Vagina (tissue), 2 donors: ENCODE measurements around the gene TGFB2. TPM values are rescaled to one million over a fixed set of nuclear protein-coding genes. Genes with fewer than 3 reads are reported as not detected.

Experiments used
- DNase-seq, 2 donors: peaks; one replicate each; pipeline ENCODE4 v3.0.0-alpha.2; 2017; ENCODE audit errors: extremely low spot score in 2 of 2
- H3K27ac ChIP-seq: fragments of 200-600 bp; sonication (generic); one replicate; pipeline ENCODE4 v1.5.1; 2019
- H3K27me3 ChIP-seq: fragments of 200-600 bp; sonication (generic); one replicate; pipeline ENCODE4 v1.5.1; 2019
- H3K36me3 ChIP-seq, 2 donors: fragments of 200-600 bp; sonication (generic); one replicate each; pipeline ENCODE4 v1.5.1; 2017 to 2019
- H3K4me1 ChIP-seq: fragments of 200-600 bp; sonication (generic); one replicate; pipeline ENCODE4 v1.5.1; 2019
- H3K4me3 ChIP-seq, 2 donors: fragments of 200-600 bp; sonication (generic); 1 replicate in 1 of 2; 2 replicates in 1 of 2; pipeline ENCODE4 v1.5.1; 2016 to 2019
- H3K9me3 ChIP-seq: fragments of 200-600 bp; sonication (generic); one replicate; pipeline ENCODE4 v1.5.1; 2019
- POLR2A ChIP-seq, 2 donors: fragments of 450-650 bp; IDR thresholded peaks; one replicate each; pipeline ENCODE4 v1.6.1; 2017; ENCODE audit warnings: antibody characterized with exemption in 2 of 2, mild to moderate bottlenecking in 2 of 2, moderate library complexity in 2 of 2
- POLR2AphosphoS5 ChIP-seq, 2 donors: sonication (generic); formaldehyde crosslinking; IDR thresholded peaks; one replicate each; pipeline ENCODE4 v1.9.0; 2017; ENCODE audit warnings: antibody characterized with exemption in 2 of 2, mild to moderate bottlenecking in 2 of 2, low read depth in 1 of 2; ENCODE audit not compliant: insufficient read depth in 1 of 2
- intact Hi-C: fragments of 100-400 bp; cut with DNase I; formaldehyde crosslinking; loops from one replicate; pipeline ENCODE4 v1.15.1; 2023
- total RNA-seq: library from RNA; depleted of rRNA; stranded (reverse); fragments of >200 nt; gene quantifications from one replicate; pipeline ENCODE4 v1.2.3, GENCODE V29; 2016
- TF ChIP-seq, protein P1 (sequence below), 3 experiments: fragments of 450-650 bp in 2 of 3; fragments of 200-600 bp in 1 of 3; sonication (generic) in 1 of 3; IDR thresholded peaks; one replicate each; pipeline ENCODE4 v1.5.1; 2017 to 2019; ENCODE audit warnings: antibody characterized with exemption in 3 of 3, mild to moderate bottlenecking in 2 of 3, moderate library complexity in 2 of 3

The TGFB2 gene
- total RNA-seq, 1 donor from 2014 or later = 16.9 TPM

DNA sequence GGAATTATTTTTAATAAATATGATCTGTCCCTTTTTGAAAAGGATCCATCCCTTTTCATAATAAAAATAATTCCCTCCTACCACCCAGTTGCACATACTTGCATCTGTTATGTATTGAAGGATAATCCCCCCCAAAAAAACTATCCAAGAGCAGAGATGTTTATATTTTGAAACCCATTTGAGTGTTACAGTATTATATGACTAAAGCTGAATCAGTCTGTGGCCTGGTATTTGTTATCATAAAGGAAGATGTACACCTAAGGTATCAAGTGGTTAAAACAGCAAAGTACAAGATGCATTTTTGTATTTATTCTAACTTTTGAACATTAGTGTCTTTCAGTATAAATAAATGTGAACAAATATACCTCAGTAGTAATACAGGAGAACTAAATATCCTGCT is 12.7 kb upstream of the TGFB2 start:
- no peak for TF ChIP-seq POLR2A (IDR thresholded peaks at IDR 0.05)
- TF ChIP-seq, protein P1, sequence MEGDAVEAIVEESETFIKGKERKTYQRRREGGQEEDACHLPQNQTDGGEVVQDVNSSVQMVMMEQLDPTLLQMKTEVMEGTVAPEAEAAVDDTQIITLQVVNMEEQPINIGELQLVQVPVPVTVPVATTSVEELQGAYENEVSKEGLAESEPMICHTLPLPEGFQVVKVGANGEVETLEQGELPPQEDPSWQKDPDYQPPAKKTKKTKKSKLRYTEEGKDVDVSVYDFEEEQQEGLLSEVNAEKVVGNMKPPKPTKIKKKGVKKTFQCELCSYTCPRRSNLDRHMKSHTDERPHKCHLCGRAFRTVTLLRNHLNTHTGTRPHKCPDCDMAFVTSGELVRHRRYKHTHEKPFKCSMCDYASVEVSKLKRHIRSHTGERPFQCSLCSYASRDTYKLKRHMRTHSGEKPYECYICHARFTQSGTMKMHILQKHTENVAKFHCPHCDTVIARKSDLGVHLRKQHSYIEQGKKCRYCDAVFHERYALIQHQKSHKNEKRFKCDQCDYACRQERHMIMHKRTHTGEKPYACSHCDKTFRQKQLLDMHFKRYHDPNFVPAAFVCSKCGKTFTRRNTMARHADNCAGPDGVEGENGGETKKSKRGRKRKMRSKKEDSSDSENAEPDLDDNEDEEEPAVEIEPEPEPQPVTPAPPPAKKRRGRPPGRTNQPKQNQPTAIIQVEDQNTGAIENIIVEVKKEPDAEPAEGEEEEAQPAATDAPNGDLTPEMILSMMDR (IDR thresholded peaks at IDR 0.05) = no peak
- no peak for TF ChIP-seq POLR2AphosphoS5 (IDR thresholded peaks at IDR 0.05; ENCODE audit: insufficient read depth in 1 of 2, low read depth in 1 of 2)
- Histone ChIP-seq H3K27ac (no peak overlapping the region), H3K27me3 (no peaks in the 10 kb centered on the region), H3K9me3 (no peaks in the 10 kb centered on the region), H3K36me3 (no peaks in the 10 kb centered on the region), H3K4me1 (no peaks in the 10 kb centered on the region), H3K4me3 (no peak overlapping the region)
- intact Hi-C loops = no loop called here
- no peak for DNase-seq

GRCh38 chr1:218336328-218336727 is 8.8 kb upstream of the TGFB2 start:
- TF ChIP-seq, protein P1 (IDR thresholded peaks at IDR 0.05) = no peak
- TF ChIP-seq POLR2AphosphoS5 (IDR thresholded peaks at IDR 0.05; ENCODE audit: insufficient read depth in 1 of 2, low read depth in 1 of 2) (no peak), POLR2A (IDR thresholded peaks at IDR 0.05) (no peak)
- Histone ChIP-seq H3K4me1 (no peaks in the 10 kb centered on the region), H3K27ac (no peak overlapping the region), H3K9me3 (no peaks in the 10 kb centered on the region), H3K36me3 (no peaks in the 10 kb centered on the region), H3K4me3 (no peak overlapping the region), H3K27me3 (no peaks in the 10 kb centered on the region)
- DNase-seq = no peak
- intact Hi-C loops = no loop called here

DNA sequence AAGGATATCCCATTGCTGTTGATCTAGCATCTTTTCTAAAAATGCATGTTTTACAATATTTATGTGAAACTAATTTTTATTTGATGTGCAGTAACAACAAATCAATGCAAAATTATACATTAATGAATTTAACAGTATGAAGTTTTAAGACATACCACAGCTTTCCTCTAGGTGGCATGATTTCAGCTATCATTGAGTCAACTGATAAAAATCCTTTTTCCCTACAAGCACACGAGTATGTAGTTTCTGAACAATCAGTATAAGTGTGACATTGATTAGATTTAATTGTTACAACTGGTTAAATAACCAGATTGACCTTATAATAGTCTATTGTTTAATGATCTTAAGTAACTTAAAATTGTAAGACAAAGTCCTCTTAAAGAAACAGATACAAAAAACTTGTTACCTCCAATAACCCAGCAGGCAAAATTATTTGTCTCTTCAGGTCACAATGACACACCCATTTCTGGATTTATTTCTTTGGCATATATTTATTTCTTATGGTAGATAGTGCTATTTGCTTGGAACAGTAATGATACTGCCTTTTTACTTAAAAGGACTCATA is 5.8 kb upstream of the TGFB2 start:
- Histone ChIP-seq H3K9me3 (no peaks in the 10 kb centered on the region), H3K27me3 (no peaks in the 10 kb centered on the region), H3K27ac (no peak overlapping the region), H3K4me1 (peaks cover under 1% of the 10 kb centered on the region), H3K4me3 (no peak overlapping the region), H3K36me3 (no peaks in the 10 kb centered on the region)
- no peak for DNase-seq
- intact Hi-C loops = no loop called here
- TF ChIP-seq, protein P1 (IDR thresholded peaks at IDR 0.05) = peak; percentile 29 to 79 (median 54)
- TF ChIP-seq POLR2AphosphoS5 (IDR thresholded peaks at IDR 0.05; ENCODE audit: insufficient read depth in 1 of 2, low read depth in 1 of 2) = peak in 1 of 2 donors; percentile 22
- TF ChIP-seq POLR2A (IDR thresholded peaks at IDR 0.05) = no peak

DNA sequence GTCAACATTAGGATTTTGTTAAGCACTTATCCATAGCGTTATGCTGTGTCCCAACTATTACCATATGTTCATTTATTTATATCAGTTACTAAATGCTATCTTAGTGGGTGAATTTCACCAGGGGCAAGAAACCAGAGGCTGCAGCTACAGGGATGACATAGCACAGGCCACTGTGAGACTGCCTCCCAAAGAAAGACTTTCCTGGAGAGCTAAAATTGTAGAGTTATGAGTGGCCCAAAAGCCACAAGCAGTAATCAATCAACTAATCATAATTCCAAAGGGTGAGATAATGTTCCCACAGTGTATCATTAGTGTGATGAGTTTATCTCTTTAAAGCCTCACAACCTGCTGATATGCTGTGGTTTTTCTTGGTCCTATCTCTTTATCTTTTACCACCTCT is 3.8 kb upstream of the TGFB2 start:
- TF ChIP-seq POLR2A (IDR thresholded peaks at IDR 0.05) (no peak), POLR2AphosphoS5 (IDR thresholded peaks at IDR 0.05; ENCODE audit: insufficient read depth in 1 of 2, low read depth in 1 of 2) (no peak)
- TF ChIP-seq, protein P1 (IDR thresholded peaks at IDR 0.05) = no peak
- no peaks in the 10 kb centered on the region for H3K36me3 ChIP-seq
- no peak for DNase-seq
- intact Hi-C loops = loop anchor here (10.0 kb wide), 1 partner anchor 323 kb away; no protein-coding TSS in a partner anchor
- no peaks in the 10 kb centered on the region for H3K9me3 ChIP-seq
- no peak overlapping the region for H3K4me3 ChIP-seq
- peaks cover 8% of the 10 kb centered on the region for H3K4me1 ChIP-seq
- no peak overlapping the region for H3K27ac ChIP-seq
- H3K27me3 ChIP-seq = no peaks in the 10 kb centered on the region

GRCh38 chr1:218342091-218342490 is 3.0 kb upstream of the TGFB2 start:
- H3K4me3 ChIP-seq = no peak overlapping the region
- H3K36me3 ChIP-seq = no peaks in the 10 kb centered on the region
- DNase-seq = no peak
- no peak overlapping the region for H3K27ac ChIP-seq
- H3K4me1 ChIP-seq = peaks cover 8% of the 10 kb centered on the region
- TF ChIP-seq, protein P1 (IDR thresholded peaks at IDR 0.05) = no peak
- TF ChIP-seq POLR2AphosphoS5 (IDR thresholded peaks at IDR 0.05; ENCODE audit: insufficient read depth in 1 of 2, low read depth in 1 of 2) (no peak), POLR2A (IDR thresholded peaks at IDR 0.05) (no peak)
- no peaks in the 10 kb centered on the region for H3K9me3 ChIP-seq
- intact Hi-C loops = loop anchor here (10.0 kb wide), 1 partner anchor 323 kb away; no protein-coding TSS in a partner anchor
- H3K27me3 ChIP-seq = no peaks in the 10 kb centered on the region
